KOPT-K1 (cell line): ENCODE measurements around the gene MRPL4.
A peak's percentile ranks its signal among the peaks of the same experiment; 100 is the strongest.

Experiments
- H3K27ac ChIP-seq: fragments of 200-600 bp; sonication (generic); 2 replicates; pipeline ENCODE4 v1.5.1; 2016; ENCODE audit warnings: antibody characterized with exemption, mild to moderate bottlenecking, low read depth, low read length; ENCODE audit not compliant: poor library complexity, severe bottlenecking
- H3K36me3 ChIP-seq: fragments of 200-600 bp; sonication (generic); 2 replicates; pipeline ENCODE4 v1.5.1; 2017; ENCODE audit warnings: antibody characterized with exemption, mild to moderate bottlenecking, low read length, moderate library complexity; ENCODE audit not compliant: insufficient read depth
- H3K9me3 ChIP-seq: fragments of 200-600 bp; sonication (generic); 2 replicates; pipeline ENCODE4 v1.5.1; 2017; ENCODE audit warnings: antibody characterized with exemption, low read length, mild to moderate bottlenecking; ENCODE audit not compliant: insufficient read depth, poor library complexity, severe bottlenecking

The MRPL4 gene

DNA sequence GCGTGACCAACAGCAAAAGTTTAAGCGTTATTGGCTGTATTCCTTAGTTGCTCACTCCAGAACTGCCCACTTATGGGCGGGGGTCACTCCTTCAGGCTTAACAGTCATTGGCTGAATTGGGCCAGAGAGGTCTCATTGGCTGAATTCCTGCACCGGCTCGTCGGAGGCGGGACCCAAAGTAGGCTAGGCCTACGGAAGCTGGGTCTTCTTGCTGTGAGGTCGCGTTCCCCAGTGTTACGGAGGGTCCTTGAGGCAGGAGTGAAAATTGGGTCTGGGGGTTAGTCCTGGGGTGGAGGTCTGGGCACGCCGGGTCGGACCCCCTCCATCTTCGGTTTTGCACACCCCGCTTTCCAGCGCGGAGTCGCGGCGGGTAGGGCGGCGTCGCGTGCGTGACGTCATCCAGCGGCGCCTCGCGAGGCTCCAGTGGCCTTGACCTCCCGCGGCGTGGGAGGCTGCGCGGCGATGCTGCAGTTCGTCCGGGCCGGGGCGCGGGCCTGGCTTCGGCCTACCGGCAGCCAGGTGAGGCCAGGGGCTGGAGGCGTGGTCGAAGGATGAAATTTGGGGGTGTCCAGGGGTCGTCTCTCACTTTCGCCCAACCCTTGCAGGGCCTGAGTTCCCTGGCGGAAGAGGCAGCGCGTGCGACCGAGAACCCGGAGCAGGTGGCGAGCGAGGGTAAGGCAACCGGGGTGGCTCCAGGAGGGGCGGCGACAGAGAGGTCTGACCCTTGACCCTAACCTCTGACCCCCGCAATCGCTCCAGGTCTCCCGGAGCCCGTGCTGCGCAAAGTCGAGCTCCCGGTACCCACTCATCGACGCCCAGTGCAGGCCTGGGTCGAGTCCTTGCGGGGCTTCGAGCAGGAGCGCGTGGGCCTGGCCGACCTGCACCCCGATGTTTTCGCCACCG is at the start of gene MRPL4:
Gene MRPL4, plus strand, starts transcription at position 423 of the 903 bp plus-strand sequence. Its CDS starts 40 bp downstream, at position 463.
- Histone ChIP-seq H3K27ac (peak within 1 kb of the TSS; percentile 81), H3K9me3 (no peaks in the 10 kb centered on the region), H3K36me3 (peaks cover 36% of the 10 kb centered on the region)

DNA sequence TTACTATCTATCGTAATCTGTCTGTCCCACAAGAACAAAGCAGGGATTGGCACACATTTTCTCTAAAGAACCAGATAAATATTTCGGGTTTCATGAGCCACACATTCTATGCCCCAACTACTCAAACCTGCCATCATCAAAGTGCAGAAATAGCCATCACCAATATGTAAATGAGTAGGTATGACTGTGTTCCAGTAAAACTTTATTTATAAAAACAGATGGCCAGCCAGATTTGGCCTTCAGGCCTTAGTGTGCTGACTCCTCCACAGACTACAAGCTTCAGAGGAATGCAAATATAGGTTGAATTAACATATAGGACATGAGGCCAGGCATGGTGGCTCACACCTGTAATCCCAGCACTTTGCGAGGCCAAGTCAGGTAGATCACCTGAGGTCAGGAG is 48.3 kb upstream of the MRPL4 start:
- Histone ChIP-seq H3K27ac (no peak overlapping the region), H3K9me3 (no peaks in the 10 kb centered on the region), H3K36me3 (no peaks in the 10 kb centered on the region)

GRCh38 chr19:10205636-10206035 is 46.4 kb upstream of the MRPL4 start:
- H3K9me3 ChIP-seq = no peaks in the 10 kb centered on the region
- no peak overlapping the region for H3K27ac ChIP-seq
- H3K36me3 ChIP-seq = no peaks in the 10 kb centered on the region

DNA sequence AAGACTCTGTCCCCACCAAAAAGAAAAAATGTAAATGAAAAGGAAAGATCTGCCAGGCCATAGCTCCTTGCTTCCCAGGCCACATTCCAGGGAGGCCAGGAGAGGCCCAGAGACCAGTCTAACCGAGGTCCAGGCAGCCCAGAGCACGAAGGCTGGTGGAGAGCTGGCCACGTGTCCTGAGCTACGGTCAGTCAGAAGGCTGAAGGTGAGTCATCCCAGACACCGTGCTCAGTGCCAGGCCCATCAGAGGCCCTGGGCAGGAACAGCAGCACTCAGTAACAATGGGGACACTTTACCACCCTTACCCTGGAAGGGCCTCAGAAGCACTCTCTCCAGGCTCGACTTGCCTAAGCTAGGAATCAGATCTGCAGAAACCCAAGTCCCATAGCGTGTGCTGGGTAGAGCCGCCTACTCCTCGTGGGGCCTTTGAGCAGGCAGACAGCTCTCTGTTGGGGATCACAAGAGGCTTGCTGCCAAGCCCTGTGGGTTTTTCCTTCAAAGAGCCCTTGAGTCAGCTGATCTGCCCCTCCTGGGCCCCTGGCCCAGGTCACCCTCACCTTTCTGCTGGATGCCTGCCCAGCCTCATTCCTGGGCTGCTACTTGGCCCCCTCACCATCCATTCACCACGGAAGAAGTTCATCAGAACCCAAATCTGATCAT is 45.7 kb upstream of the MRPL4 start:
- Histone ChIP-seq H3K36me3 (no peaks in the 10 kb centered on the region), H3K9me3 (no peaks in the 10 kb centered on the region), H3K27ac (no peak overlapping the region)

- no peak overlapping the region for H3K27ac ChIP-seq
- no peaks in the 10 kb centered on the region for H3K9me3 ChIP-seq
- no peaks in the 10 kb centered on the region for H3K36me3 ChIP-seq
Measured at GRCh38 chr19:10207026-10207425, 45.0 kb upstream of the MRPL4 start.

GRCh38 chr19:10209315-10209714 is 42.7 kb upstream of the MRPL4 start:
- Histone ChIP-seq H3K36me3 (no peaks in the 10 kb centered on the region), H3K9me3 (no peaks in the 10 kb centered on the region), H3K27ac (no peak overlapping the region)

- Histone ChIP-seq H3K9me3 (no peaks in the 10 kb centered on the region), H3K36me3 (no peaks in the 10 kb centered on the region), H3K27ac (no peak overlapping the region)
Measured at GRCh38 chr19:10211061-10211460, 41.0 kb upstream of the MRPL4 start.

- H3K27ac ChIP-seq = no peak overlapping the region
- H3K9me3 ChIP-seq = no peaks in the 10 kb centered on the region
- no peaks in the 10 kb centered on the region for H3K36me3 ChIP-seq
Measured at GRCh38 chr19:10211691-10212090, 40.3 kb upstream of the MRPL4 start.

DNA sequence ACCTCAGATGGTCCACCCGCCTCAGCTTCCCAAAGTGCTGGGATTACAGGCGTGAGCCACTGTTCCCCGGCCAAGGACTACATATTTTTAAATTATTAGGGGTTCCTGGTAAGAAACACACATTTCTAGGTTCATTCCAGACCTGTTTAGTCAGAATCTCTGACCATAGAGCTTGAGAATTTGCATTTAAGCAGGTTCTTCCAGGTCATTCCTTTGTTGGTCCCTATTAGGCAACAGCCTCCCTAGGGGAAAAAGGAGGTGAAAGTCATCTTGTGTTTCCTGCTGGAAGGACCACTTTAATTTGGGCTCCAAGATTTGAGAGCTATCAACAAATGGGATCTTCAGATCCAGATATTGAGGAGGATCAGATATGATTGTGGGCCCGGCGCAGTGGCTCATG is 37.2 kb upstream of the MRPL4 start:
- no peaks in the 10 kb centered on the region for H3K36me3 ChIP-seq
- H3K27ac ChIP-seq = no peak overlapping the region
- no peaks in the 10 kb centered on the region for H3K9me3 ChIP-seq

DNA sequence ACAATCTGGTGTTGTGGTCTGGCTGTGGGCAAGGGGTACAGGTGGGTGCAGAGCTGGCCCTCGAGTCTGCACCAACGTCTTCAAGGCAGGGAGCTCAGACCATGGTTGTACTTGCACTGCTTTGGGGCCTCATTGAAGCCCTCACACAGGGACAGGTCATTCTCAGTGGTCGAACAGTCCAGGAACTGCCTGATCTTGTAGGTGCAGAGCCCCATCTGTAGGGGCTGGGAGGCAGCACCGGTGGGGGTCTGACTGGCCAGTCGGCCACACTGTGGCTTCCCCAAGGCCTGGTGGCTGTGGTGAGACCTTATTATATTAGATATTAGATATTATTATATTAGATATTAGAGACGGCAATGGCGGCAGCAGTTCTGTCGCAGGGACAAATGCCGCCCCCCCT is 34.9 kb upstream of the MRPL4 start:
- no peaks in the 10 kb centered on the region for H3K36me3 ChIP-seq

GRCh38 chr19:10219678-10220077 is 32.3 kb upstream of the MRPL4 start:
- no peak overlapping the region for H3K27ac ChIP-seq
- H3K9me3 ChIP-seq = no peaks in the 10 kb centered on the region
- no peaks in the 10 kb centered on the region for H3K36me3 ChIP-seq

More for the DNA sequence above, 34.9 kb upstream of the MRPL4 start:
- no peak overlapping the region for H3K27ac ChIP-seq
- H3K9me3 ChIP-seq = no peaks in the 10 kb centered on the region

DNA sequence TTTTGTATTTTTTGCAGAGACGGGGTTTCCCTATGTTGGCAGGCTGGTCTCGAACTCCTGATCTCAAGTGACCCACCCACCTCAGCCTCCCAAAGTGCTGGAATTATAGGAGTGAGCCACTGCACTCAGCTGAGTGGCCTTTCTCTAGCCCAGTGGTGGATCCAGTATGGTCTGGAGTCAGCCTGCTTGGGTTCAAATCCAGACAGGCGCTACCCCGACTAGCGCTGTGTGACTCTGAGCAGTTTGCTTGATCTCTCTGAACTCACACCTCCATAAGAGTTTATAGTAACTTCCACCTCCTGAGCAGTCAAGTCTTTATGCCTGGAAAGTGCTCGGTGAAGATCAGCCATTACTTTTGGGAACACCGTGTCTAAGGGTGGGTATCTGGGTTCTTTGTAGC is 31.3 kb upstream of the MRPL4 start:
- no peaks in the 10 kb centered on the region for H3K9me3 ChIP-seq
- no peak overlapping the region for H3K27ac ChIP-seq
- H3K36me3 ChIP-seq = no peaks in the 10 kb centered on the region

DNA sequence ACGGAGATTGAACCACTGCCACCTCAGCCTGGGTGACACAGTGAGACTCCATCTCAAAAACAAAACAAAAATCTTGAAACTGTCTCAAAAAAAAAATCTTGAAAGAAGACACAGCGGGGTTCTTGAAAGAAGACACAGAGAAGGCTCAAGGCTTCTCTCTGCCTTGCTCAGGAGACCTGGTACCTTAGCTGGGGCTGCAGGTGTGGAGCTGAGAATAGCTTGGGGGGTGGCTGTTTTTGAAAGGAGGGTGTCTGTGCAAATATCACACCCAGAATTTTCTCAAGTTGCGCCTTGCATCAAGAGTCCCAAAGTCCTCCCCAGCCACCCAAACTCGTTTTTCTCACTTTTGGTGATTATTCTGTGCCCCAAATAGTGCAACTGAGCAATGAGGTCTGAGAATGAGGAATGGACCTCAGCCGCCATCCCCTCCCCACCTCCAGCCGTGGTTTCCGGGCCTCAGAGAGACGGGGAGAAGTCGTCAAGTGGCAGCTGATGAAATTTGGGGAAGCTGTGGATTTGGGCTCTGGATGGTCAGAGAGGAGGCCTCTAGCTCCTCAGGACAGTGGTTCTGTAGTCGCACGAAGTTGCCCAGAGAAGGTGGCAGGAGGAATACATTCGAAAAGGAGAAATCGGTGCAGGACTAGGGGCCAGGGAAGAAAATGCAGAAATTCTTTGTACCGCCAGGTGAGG is 29.7 kb upstream of the MRPL4 start:
- H3K27ac ChIP-seq = no peak overlapping the region
- no peaks in the 10 kb centered on the region for H3K36me3 ChIP-seq
- no peaks in the 10 kb centered on the region for H3K9me3 ChIP-seq

DNA sequence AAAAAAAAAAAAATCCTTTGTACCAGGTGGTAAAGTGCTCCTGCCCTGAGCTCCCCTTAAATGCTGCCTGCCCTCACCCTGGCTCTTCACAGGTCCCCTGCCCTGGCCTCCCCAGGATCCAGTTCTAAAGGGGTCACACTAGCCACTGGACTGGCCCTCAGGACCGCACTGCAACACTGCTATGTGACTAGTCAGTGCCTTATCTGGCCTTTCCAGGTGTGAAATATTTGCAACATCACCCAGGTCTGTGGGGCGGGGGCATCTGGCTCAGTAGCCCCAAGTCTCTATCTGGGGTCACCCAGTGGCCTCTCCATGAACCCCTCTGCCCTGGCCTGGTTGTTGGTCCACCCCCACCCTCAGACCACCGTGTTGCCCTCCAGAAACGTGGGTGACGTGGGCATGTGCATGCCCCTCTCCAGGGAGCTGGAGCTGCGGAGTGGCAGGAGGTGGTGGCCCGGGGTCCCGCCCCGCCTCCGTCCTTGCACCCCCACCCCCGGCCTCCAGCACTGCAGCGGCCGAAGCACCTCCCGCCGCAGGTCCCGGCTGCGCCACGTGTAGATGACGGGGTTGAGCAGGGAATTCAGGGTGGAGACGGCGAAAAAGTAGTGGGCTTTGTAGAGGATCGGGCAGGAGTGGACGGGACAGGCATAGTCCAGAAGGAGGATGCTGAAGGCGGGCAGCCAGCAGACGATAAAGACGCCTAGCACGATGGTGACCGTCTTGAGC is 28.4 kb upstream of the MRPL4 start:
- no peak overlapping the region for H3K27ac ChIP-seq

DNA sequence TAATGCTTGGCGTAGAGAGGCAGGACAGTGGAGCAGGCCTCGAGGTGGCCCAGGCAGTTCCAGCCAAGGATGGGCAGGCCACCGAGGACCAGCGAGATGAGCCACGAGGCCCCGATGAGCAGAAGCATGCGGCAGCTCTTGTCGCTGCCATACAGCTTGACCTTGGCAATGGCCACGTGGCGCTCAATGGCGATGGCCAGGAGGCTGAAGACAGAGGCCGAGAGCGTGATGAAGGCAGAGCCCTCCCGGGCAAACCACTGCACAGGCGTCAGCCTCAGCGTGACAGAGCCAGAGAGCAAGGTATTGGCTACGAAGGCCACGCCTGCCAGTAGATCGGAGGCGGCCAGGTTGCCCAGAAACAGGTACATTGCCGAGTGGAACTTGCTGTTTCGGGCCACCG is 27.7 kb upstream of the MRPL4 start:
- Histone ChIP-seq H3K9me3 (no peaks in the 10 kb centered on the region), H3K27ac (no peak overlapping the region), H3K36me3 (no peaks in the 10 kb centered on the region)

More for the DNA sequence above, 28.4 kb upstream of the MRPL4 start:
- no peaks in the 10 kb centered on the region for H3K36me3 ChIP-seq
- no peaks in the 10 kb centered on the region for H3K9me3 ChIP-seq
